GM21515 (cell line): Measurements from ENCODE around the gene EIF5B.

ENCODE experiments used
- ATAC-seq: cut with Tn5 transposase; IDR thresholded peaks from one replicate; pipeline ENCODE4 v1.9.1; 2021; ENCODE audit not compliant: unreplicated experiment

Gene EIF5B

DNA sequence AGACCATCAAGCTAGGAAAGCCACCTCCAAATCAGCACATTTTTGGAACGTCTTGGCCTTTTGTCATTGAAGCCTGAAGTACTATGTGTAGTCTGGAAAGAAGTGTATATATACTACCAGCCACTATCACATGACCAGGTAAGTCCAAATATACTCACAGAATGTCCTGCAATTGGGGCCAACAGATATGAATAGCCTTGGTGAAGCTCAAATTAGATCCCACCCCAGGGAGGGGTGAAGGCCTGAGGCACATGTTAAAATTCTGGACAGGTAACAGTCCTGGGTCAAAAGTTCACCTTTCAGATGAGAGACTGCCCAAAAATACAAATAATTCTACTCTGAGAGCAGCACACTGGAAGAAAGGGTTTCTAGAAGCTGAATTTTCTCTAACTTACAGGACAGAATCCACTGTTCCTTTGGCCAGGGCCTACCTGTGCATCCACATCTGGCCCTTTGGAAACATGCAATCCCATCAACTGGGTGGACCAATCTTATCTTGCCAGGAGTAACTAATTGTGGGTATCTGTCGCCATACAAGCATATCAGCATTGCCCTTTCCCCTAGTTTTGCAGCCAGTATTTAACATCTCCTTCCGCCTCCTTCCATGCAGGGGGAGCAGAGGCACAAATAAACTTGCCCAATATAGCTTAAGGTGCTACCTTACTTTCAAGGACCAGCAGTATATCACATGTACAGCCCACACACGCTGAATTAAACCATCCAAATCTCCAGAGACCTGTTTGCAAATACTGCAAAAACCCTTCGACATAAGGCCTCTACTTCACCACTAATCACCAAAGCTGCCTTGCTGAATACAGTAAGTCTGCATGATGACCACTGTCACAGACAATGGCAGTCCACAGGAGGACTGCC is 67.8 kb downstream of the EIF5B start:
- no peak for ATAC-seq

DNA sequence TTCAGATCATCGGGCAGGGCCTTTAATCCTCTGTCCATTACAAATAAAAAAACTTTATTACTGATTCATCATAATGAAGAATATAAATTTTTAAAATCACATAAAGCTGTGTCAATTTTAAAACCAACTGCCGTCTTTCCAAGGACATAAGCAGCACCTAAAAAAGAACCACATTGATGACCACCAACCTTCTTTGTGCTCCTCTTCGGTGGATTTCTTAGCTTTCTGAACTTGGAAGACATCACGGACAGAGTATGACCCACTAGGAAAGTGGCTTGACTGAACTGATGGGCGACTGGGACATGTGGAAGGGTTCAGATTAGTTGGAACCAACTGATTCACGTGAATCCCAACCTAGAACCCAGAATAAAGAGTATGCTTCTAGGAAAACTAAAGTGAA is 68.9 kb downstream of the EIF5B start:
- no peak for ATAC-seq

DNA sequence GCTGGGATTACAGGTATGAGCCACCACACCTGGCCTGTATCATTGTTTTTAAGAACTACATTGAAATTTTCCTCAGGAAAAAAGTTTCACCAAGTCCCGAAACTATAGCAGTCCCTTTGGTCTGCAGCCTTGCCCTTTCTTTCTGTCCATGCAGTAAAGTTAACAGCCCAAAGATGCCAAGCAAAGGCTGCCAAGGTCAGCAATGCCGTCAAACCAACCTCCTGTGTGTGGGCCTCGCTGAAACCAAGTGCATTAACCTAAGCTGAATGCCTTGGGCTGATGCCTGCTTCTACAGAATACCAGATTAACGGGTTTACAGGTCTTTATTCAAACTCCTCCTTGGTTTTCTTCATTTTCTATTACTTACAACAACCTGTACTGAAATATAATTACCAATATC is 73.1 kb downstream of the EIF5B start:
- ATAC-seq: no peak

DNA sequence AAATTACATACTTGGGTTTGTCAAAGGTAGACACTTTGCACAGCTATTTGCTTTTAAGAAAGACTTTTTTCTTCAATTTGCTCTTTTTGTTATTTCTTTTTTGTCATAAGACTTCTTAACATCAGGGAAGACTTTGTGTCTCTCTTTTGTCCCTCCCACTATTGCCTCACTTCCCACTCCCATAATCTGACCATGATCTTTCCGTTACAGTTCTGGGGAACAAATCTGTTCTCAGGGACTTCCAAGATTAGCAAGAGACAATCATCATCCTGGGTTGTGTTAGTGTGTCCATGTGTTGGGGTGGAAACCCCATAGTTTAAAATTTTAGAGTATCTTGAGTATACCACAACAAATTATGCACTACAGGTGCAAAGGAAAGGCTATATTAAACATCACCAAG is 77.4 kb downstream of the EIF5B start:
- ATAC-seq: no peak

DNA sequence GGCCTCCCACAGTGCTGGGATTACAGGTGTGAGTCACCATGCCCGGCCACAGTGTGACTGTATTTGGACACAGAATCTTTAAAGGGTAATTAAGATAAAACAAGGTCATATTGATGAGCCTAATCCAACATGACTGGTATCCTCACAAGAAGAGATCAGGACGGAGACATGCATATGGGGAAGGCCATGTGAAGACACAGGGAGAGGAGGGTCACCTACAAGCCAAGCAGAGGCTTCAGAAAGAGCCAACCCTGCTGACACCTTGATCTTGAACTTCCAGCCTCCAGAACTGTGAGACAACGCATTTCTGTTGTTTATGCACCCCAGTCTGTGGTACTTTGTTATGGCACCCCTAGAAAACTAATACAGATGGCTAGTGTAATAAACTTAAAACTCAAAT is 80.2 kb downstream of the EIF5B start:
- ATAC-seq: no peak

DNA sequence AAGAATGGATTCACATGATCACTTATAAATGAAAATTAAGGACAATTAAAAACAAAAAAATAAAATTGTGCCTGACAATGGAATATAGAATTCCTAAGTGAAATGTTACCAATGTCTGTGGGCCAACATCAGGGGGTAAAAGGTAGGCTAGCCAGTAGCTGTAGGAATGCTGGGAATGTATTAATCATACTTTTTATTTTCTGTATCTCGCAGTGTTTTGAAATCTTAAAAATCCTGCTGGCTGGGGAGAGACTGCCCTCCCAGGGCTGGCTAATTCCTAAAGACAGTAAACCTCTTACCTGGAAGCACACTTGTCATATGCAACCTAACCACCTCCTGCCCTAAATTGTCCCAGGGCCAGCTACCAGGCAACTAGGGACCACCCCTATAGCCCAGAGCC is 82.8 kb downstream of the EIF5B start:
- no peak for ATAC-seq

DNA sequence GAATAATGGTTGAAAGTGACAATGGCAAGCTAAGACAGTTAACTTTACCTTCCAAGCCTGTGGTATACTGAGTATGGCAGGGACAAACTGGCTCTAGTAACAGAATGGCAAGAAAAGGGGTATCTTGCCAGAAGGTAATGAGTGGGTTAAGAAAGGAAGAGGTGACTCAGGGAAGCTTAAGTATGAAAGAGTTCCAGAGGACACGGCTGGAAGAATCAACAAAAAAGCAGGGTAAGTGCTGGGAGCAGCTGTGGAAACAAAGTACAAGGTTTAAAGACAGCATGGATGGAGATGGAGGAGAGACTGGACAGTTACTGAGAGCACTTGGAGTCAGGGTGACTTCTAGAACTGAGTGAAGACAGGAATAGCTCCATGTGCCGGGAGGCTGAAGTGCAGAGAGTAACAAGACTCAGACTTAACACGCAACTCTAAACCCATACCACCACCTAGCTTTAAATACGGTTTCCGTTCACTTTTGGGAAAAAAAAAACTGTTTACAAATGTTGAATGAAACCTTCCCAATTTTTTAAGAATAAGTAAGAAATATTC is 83.6 kb downstream of the EIF5B start:
- no peak for ATAC-seq

DNA sequence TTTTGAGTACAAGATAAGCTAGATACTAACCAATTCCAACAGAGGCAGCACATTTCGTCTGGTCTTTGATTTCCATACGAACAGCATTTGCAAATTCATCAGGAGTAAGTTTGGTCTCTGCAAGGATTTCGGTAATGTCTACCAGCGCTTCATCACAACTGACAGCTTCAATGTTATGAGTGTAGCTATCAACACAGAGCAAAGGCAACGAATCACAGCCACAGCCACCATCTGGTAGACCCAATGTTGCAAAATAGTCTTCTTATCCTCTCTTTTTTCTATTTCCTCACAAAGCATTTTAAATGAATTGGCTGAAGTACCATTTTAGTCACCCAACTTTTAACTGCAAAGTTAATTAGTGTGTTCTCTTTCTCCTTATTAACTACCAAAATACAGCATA is 84.3 kb downstream of the EIF5B start:
- ATAC-seq: no peak

DNA sequence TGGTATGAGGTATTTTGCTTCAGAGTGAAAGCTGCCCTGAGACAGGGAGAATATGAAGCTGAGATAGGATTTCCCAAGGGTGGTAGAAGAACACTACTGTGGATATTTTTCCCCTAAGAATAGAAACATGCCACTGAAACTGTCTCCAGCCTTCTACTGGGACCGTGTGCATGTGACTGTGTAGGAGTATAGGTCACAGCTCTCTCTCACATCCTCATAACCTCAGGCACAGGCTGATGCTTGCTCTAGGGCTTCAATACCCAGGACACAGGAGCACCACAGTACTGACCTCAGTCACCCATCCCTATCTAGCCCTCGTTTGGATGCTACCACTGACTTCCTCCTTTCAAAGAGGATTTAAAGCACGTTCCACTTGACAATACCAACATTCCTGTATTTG is 85.4 kb downstream of the EIF5B start:
- ATAC-seq: no peak

DNA sequence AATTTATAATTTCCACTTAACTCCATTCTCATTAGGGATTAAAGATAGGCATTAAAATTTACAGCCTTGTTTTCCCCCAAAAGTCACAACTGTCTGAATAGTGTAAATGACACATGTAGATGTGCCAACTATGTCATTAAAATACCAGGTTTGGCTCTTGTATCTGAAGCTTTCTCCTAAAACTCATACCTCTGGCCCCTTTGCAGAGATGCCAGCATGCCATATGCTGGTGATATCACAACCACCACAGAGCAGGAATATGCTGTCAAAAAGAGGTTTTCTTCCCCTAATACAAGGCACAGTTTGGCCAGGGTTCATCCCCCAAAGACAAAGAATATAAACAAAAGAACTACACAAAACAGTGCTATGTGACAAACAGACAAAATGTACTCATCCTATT is 87.2 kb downstream of the EIF5B start:
- no peak for ATAC-seq

DNA sequence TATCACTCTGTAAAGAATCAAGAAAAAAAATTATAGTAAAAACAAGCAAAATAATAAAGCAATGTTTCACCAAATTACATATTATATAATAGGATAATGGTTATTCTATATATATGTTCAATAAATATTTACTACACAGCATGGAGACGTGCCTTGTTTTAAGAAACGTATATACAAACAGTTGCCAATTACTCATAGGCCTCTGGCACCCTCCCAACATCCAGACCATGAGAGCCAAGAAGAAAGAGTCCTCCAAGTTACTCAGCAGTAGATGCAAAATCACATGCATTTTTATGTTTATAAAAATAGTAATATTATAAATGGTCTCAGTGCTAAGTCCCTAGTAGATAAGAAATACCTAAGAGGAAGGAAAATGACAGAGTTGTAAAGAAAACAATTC is 87.8 kb downstream of the EIF5B start:
- ATAC-seq: no peak

DNA sequence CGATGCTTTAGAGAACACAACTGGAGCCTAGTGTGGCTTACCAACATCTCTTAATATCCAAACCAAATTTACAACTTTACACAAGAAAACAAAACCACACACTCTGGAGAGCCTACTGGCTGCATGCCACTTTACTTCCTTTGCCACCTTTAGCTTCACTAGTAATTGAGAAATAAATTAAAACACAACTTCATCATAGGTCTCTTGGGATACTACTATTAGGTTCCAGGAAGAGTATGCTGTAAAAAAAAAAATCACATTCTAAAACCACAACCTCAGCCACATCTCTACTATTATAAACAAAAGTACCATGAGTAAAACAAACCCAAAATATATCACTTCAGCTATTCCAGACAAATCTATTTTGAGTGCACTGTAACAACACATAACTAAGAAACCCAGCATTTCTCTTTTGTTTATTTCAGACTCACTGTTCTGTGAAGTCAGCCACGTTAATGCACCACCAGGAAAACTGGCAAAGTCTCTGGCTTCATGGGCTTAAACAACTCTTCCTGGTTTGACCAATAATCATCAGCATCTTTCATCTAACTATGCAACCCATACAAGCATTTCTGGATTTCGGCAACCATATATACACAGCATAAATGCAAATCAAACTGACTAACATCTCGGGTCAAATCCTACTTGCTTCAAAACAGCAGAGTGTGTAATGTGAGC is 93.6 kb downstream of the EIF5B start:
- no peak for ATAC-seq

DNA sequence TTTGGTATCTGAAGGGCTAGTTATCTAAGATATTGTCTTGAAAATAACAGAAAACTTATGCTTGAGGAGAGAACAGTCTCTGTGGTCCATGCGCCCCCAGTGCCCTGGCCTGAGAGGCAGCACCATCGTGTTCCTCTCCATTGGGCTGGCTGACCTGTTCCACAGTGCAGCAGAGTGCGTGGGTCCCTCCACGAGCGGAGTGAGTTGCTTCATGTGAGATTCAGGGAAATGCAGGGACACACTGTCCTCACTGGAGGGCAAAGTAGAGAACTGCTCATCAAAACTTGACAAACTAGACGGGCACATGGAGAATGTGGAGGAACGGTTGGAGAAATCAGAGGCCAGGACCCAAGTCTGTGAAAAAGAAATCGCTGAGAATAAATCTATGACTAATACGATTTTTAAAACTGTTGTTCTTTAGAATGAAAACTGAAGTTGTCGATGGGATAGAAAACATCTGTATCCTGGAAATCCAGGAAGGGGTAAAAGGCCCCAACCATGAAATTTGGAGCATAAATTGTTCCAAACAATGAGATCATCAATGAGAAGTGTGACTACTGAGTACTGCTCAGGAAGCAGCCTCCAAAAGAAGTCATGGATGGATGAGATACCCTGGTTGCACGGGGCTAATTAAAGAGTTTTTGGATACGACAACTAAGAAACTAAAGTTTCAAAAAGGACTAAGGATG is 94.5 kb downstream of the EIF5B start:
- no peak for ATAC-seq

DNA sequence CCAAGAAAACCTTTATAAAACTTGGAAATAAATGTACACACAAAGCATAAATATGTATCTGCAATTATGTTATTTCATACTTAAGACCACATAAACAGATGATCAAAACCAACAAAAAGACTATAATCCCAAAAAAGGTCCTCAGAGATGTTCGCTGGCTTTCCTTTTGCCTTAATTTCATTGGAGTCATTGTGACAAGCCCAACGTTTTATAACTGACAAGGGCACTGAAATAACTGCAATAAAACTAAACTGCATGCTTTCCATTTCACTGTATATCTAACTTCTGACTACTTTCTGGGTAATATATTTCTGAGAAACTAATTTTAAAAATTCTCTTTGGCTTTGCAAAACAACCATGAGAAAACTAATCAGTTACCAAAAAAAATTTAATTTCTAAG is 96.2 kb downstream of the EIF5B start:
- ATAC-seq: no peak

DNA sequence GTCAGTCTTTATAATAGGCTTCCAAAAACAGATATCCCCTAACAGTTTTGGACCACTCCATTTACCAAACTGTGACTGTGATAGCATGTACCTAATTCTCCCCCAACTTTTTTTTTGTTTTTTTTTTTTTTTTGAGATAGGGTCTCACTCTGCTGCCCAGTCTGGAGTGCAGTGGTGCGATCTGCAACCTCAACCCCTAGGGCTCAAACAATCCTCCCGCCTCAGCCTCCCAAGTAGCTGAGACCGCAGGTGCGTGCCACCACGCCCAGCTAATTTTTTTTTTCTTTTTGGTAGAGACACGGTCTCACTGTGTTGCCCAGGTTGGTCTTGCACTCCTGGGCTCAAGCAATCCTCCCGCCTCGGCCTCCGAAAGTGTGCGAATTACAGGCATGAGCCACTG is 99.7 kb downstream of the EIF5B start:
- no peak for ATAC-seq

DNA sequence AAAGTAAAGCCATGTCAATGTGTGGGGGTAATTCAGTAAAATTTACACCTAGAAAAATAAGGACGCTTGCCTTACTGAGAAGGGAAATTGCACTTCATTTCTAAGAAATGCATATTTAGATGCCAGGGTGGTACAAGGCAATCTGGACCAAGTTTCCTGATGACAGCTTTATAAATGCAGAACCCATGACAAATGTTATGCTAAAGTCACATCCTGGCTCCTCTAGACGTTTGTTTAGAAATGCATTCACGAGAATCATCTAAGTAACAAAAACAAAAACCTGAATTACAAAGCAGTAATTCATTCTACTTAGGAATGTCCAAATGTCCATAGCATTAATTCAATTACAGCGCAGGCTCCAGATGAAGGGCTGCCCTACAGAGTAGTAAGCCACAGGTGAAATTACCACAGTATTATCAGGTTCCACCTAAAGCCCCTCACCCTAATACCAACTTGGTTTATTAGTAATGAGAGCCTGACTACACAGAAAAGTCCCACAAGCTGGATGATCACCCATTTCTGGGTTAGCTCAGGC is 102.8 kb downstream of the EIF5B start:
- ATAC-seq: no peak

DNA sequence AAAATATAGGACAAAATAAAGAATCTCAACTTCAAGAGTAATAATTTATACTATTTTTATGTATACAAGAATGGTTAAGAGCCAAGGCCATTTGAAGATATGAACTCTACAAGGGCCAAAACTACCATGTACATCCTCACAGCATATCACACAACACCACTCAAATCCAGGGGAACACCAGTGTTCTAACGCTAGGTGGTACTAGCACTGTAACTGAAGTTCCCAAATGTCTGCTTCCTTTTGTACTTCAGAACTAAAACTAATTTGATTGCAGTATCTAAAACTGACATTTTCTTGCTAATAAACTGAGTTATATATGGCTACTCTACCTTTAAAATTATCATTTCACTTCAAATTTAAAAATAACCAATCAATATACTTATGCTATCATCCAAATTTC is 105.6 kb downstream of the EIF5B start:
- no peak for ATAC-seq

DNA sequence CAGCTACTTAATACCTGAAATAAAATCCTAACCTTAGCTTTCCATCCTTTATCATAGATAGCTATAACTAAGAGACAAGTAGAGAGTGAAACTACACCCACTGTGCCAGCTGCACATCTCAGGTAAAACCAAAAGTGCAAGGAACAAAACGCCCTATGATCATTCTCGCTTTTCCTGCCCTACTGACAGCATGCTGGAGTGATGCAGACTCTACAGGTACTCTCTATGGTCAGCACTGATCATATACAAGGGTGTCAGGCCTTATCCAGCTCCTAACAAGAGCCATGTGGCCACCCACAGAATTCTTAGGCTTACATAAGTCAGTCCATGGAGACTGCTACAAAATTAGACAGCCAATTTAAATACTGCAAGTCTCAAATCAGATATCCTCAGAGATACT is 107.0 kb downstream of the EIF5B start:
- no peak for ATAC-seq

DNA sequence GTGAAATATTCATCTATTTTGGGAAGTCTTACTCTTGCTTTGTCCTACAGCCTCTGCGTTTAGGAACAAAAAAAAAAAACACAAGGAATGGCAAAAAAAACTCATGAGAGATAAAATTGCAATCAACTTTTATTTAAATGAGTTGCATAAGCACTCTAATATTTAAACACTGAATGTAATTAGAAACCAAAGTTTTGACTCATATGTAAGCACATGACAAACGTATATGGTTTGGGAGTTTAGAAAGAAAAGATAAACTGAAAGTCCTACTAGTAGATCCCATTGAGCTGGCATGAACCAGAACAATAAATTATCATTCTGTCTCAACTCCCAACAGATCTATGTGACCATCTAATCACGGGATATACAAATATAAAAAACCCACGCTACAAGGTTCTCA is 107.9 kb downstream of the EIF5B start:
- no peak for ATAC-seq

DNA sequence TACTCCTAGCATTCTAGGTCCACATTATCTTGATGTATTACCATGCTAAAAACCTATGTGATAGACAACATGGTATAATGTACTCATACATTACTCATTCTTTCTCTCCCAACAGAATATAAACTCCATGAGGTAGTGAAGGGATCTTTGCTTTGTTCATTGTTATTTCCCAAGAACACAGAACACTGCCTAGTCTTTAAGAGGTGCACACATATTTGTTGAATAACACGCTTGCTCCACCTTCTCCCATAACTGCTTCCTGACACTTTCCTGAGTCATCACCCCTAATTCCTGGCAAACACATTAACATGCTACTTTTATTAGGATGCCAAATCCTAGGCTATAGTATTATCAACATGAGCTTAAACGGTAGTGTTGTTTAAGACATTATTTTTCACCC is 111.4 kb downstream of the EIF5B start:
- no peak for ATAC-seq

DNA sequence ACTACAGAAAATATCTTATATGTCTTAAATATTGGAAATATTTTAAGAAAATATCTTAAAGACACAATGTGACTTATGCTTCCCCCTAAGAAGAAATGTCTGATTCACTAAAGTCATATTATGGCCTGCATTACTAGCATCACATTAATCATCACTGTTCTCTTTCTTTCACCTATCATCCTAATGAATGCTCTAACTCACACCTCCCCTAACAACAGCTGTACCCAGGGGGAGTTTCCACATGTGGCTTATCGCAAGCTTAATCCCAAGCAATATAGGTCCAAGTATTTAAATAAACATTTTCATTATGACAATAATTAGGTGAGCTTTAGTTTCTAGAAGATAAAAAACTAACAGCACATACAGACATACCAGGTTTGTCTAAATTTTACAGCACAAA is 113.0 kb downstream of the EIF5B start:
- no peak for ATAC-seq
